Measurements from ENCODE around the gene PEX26.
"Not testable (repeated sequence)": the region's sequence is repeated elsewhere in the genome, so short reads cannot be mapped to it uniquely, and the experiment has no call there.

Gene PEX26

GRCh38 chr22:18121506-18121905 lies 43.7 kb downstream of the PEX26 start:
- no peak for DNase-seq

- DNase-seq, result no peak
Measured at GRCh38 chr22:18121954-18122554, 44.3 kb downstream of the PEX26 start.

- DNase-seq, result not testable (repeated sequence)
Measured at GRCh38 chr22:18123476-18124025, 45.8 kb downstream of the PEX26 start.

GRCh38 chr22:18126606-18127005 lies 48.8 kb downstream of the PEX26 start:
- DNase-seq, result no peak

GRCh38 chr22:18130018-18130417 lies 52.2 kb downstream of the PEX26 start:
- no peak for DNase-seq

GRCh38 chr22:18130699-18131429 lies 53.1 kb downstream of the PEX26 start:
- DNase-seq, result no peak

- no peak for DNase-seq
Measured at GRCh38 chr22:18133452-18133851, 55.7 kb downstream of the PEX26 start.

- DNase-seq, result no peak
Measured at GRCh38 chr22:18136563-18137320, 59.0 kb downstream of the PEX26 start.

GRCh38 chr22:18141004-18141403 lies 63.2 kb downstream of the PEX26 start:
- DNase-seq, result not testable (repeated sequence)

- DNase-seq, result no peak
Measured at GRCh38 chr22:18144105-18144504, 66.3 kb downstream of the PEX26 start.

GRCh38 chr22:18145676-18146388 lies 68.0 kb downstream of the PEX26 start:
- DNase-seq, result no peak

GRCh38 chr22:18146389-18146753 lies 68.6 kb downstream of the PEX26 start:
- DNase-seq, result no peak

- no peak for DNase-seq
Measured at GRCh38 chr22:18147791-18148190, 70.0 kb downstream of the PEX26 start.

- DNase-seq, result no peak
Measured at GRCh38 chr22:18148293-18148965, 70.6 kb downstream of the PEX26 start.

- no peak for DNase-seq
Measured at GRCh38 chr22:18152519-18152918, 74.7 kb downstream of the PEX26 start.

GRCh38 chr22:18154821-18155390 lies 77.1 kb downstream of the PEX26 start:
- no peak for DNase-seq
